DND-41 (cell line): ENCODE results near the gene ENHO.

Source experiments
- CTCF ChIP-seq: IDR thresholded peaks from 2 replicates; pipeline ENCODE4 v1.5.1; 2012; ENCODE audit warnings: borderline replicate concordance, low read length, moderate library complexity, mild to moderate bottlenecking; ENCODE audit not compliant: poor library complexity, severe bottlenecking; ENCODE audit errors: extremely low read depth
- EZH2 ChIP-seq: IDR thresholded peaks from 3 replicates; pipeline ENCODE4 v1.6.1; 2012; ENCODE audit warnings: borderline replicate concordance, low read depth, mild to moderate bottlenecking, moderate library complexity, low read length, inconsistent platforms; ENCODE audit not compliant: severe bottlenecking

GRCh38 chr9:34512131-34513078 lies 10.4 kb downstream of the ENHO start:
- TF ChIP-seq EZH2 = no peak
- no peak for TF ChIP-seq CTCF
